ENCODE measurements around the gene KCTD8. TPM values are rescaled to one million over a fixed set of nuclear protein-coding genes. Genes with fewer than 3 reads are reported as not detected.

KCTD8 gene
- total and polyA plus RNA-seq, 2 donors (not counting 1 experiment from before 2014, with no cell fraction given), result not detected

- no peak overlapping the region for H3K27ac Mint-ChIP-seq
- no peak for DNase-seq
- no peaks in the 10 kb centered on the region for H3K9me3 Mint-ChIP-seq (ENCODE audit: insufficient read depth)
- no peaks in the 10 kb centered on the region for H3K4me1 Mint-ChIP-seq
- no peak overlapping the region for H3K4me3 Mint-ChIP-seq
- no peak overlapping the region for H3K27ac ChIP-seq (ENCODE audit: low read length in 2 of 2)
- H3K4me1 ChIP-seq (ENCODE audit: control insufficient read depth in 2 of 2, insufficient read depth in 2 of 2, low read length in 2 of 2), result no peaks in the 10 kb centered on the region
- no peaks in the 10 kb centered on the region for H3K27me3 ChIP-seq (replicated peaks in 1 of 4; ENCODE audit: control extremely low read depth in 1 of 4, control insufficient read depth in 3 of 4, insufficient read depth in 4 of 4, low read length in 3 of 4)
- 100% methylated on average over 1 of the region's 2 CpGs for WGBS (ENCODE audit: insufficient coverage)
- H3K79me2 ChIP-seq (ENCODE audit: control insufficient read depth, insufficient read depth, low read length), result no peaks in the 10 kb centered on the region
- no peaks in the 10 kb centered on the region for H3K9me3 ChIP-seq (ENCODE audit: control extremely low read depth in 1 of 3, control insufficient read depth in 2 of 3, insufficient read depth in 1 of 3, low read length in 2 of 3)
- ChIA-PET POLR2A (no interaction called here), CTCF (no interaction called here)
- H2AFZ ChIP-seq (ENCODE audit: insufficient read depth, low read depth, low read length, poor library complexity, severe bottlenecking), result no peak overlapping the region
- intact Hi-C loops (cut with micrococcal nuclease), result no loop called here
- H3K36me3 ChIP-seq (replicated peaks in 1 of 2; ENCODE audit: control extremely low read depth in 1 of 2, control insufficient read depth in 1 of 2, extremely low read depth in 1 of 2, insufficient read depth in 2 of 2, low read length in 1 of 2), result no peaks in the 10 kb centered on the region
- no peak overlapping the region for H3K4me3 ChIP-seq (ENCODE audit: control extremely low read depth in 1 of 5, extremely low read depth in 1 of 5, insufficient read depth in 1 of 5, low read depth in 2 of 5, low read length in 4 of 5)
- H3K4me2 ChIP-seq (replicated peaks; ENCODE audit: low read depth, low read length, poor library complexity, severe bottlenecking), result no peak overlapping the region
- no peak for ATAC-seq (ENCODE audit: low read depth)
- TF ChIP-seq EZH2 (IDR thresholded peaks at IDR 0.05; ENCODE audit: borderline replicate concordance, insufficient read depth, low read depth, low read length, poor library complexity, severe bottlenecking) (no peak), CTCF (IDR thresholded peaks at IDR 0.05) (no peak)
- H3K9ac ChIP-seq (ENCODE audit: low read length), result no peak overlapping the region
- H3K27me3 Mint-ChIP-seq, result no peaks in the 10 kb centered on the region
- no peaks in the 10 kb centered on the region for H4K20me1 ChIP-seq (ENCODE audit: control insufficient read depth, insufficient read depth, low read length, poor library complexity, severe bottlenecking)
Observed at GRCh38 chr4:44421330-44422065, 27.1 kb downstream of the KCTD8 start.

- H3K27me3 Mint-ChIP-seq, result no peaks in the 10 kb centered on the region
- TF ChIP-seq EZH2 (IDR thresholded peaks at IDR 0.05; ENCODE audit: borderline replicate concordance, insufficient read depth, low read depth, low read length, poor library complexity, severe bottlenecking) (no peak), CTCF (IDR thresholded peaks at IDR 0.05) (no peak)
- no peak overlapping the region for H3K4me3 ChIP-seq (ENCODE audit: control extremely low read depth in 1 of 5, extremely low read depth in 1 of 5, insufficient read depth in 1 of 5, low read depth in 2 of 5, low read length in 4 of 5)
- no peak overlapping the region for H3K27ac Mint-ChIP-seq
- no peaks in the 10 kb centered on the region for H3K4me1 ChIP-seq (ENCODE audit: control insufficient read depth in 2 of 2, insufficient read depth in 2 of 2, low read length in 2 of 2)
- no peaks in the 10 kb centered on the region for H4K20me1 ChIP-seq (ENCODE audit: control insufficient read depth, insufficient read depth, low read length, poor library complexity, severe bottlenecking)
- WGBS (ENCODE audit: insufficient coverage), result 100% methylated on average over 1 of the region's 1 CpG
- H3K4me1 Mint-ChIP-seq, result no peaks in the 10 kb centered on the region
- no peaks in the 10 kb centered on the region for H3K27me3 ChIP-seq (replicated peaks in 1 of 4; ENCODE audit: control extremely low read depth in 1 of 4, control insufficient read depth in 3 of 4, insufficient read depth in 4 of 4, low read length in 3 of 4)
- no peak overlapping the region for H3K4me2 ChIP-seq (replicated peaks; ENCODE audit: low read depth, low read length, poor library complexity, severe bottlenecking)
- H2AFZ ChIP-seq (ENCODE audit: insufficient read depth, low read depth, low read length, poor library complexity, severe bottlenecking), result no peak overlapping the region
- DNase-seq (no peak), ATAC-seq (ENCODE audit: low read depth) (no peak)
- H3K9me3 ChIP-seq (ENCODE audit: control extremely low read depth in 1 of 3, control insufficient read depth in 2 of 3, insufficient read depth in 1 of 3, low read length in 2 of 3), result peaks cover 0 to 6% (median 0%) of the 10 kb centered on the region in 3 donors
- no peak overlapping the region for H3K27ac ChIP-seq (ENCODE audit: low read length in 2 of 2)
- POLR2A ChIA-PET, result no interaction called here
- CTCF ChIA-PET, result no interaction called here
- no peaks in the 10 kb centered on the region for H3K36me3 ChIP-seq (replicated peaks in 1 of 2; ENCODE audit: control extremely low read depth in 1 of 2, control insufficient read depth in 1 of 2, extremely low read depth in 1 of 2, insufficient read depth in 2 of 2, low read length in 1 of 2)
- H3K9ac ChIP-seq (ENCODE audit: low read length), result no peak overlapping the region
- no peak overlapping the region for H3K4me3 Mint-ChIP-seq
- intact Hi-C loops (cut with micrococcal nuclease), result no loop called here
- H3K9me3 Mint-ChIP-seq (ENCODE audit: insufficient read depth), result no peaks in the 10 kb centered on the region
- H3K79me2 ChIP-seq (ENCODE audit: control insufficient read depth, insufficient read depth, low read length), result no peaks in the 10 kb centered on the region
Observed at GRCh38 chr4:44415251-44415650, 33.4 kb downstream of the KCTD8 start.

Measured in B cell (primary cell).